Testis (tissue), 2 donors: ENCODE results near the gene COL6A1.

Experiments
- POLR2A ChIP-seq: fragments of 450-650 bp; IDR thresholded peaks from one replicate; pipeline ENCODE4 v1.6.1; 2017; ENCODE audit warnings: antibody characterized with exemption, mild to moderate bottlenecking, moderate library complexity
- TF ChIP-seq, protein P1 (sequence below), 3 experiments: fragments of 450-650 bp in 2 of 3; fragments of 200-600 bp in 1 of 3; sonication (generic) in 1 of 3; IDR thresholded peaks; one replicate each; pipeline ENCODE4 v1.5.1; 2016 to 2019; ENCODE audit warnings: antibody characterized with exemption in 3 of 3, mild to moderate bottlenecking in 2 of 3, moderate library complexity in 1 of 3

DNA sequence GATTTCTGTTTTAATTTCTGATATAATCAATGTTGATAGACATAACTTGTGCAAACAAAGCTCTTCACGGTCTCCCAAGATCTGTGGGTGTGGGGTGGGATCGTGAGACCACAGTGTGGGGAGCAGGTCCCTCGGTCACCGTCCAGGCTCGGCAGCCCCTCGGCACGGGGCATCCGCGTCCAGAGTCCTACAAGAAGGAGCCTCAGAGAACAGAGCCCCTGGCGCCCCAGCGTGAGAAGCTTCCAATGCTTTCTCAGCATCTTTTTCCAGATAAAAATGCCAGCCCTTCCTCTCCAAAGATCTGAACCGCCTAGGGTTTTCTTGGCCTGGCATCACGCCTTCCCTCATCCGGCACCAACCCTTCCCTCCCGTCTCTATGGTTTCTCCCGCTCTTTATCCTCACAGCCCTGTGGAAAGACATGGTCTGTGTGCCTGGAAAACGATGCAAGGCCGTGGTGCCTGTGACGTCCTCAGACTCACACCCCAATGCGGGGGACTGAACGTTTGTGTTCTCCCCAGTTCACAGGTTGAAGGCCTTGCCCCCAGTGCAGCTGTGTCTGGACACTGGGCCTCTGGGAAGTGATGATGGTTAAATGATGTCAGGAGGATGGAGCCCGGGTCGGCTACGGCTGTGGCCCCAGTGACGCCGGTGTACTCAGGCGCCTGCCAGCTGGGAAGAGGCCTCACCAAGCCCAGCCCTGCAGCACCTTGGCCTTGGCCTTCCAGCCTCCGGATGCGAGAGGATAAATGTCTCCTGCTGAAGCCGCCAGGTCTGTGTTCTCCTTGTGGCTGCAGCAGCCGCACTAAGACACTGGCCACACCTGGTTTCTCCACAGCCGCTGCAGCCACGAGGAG, 70.5 kb downstream of the COL6A1 start:
- no peak for TF ChIP-seq POLR2A
- TF ChIP-seq, protein P1, sequence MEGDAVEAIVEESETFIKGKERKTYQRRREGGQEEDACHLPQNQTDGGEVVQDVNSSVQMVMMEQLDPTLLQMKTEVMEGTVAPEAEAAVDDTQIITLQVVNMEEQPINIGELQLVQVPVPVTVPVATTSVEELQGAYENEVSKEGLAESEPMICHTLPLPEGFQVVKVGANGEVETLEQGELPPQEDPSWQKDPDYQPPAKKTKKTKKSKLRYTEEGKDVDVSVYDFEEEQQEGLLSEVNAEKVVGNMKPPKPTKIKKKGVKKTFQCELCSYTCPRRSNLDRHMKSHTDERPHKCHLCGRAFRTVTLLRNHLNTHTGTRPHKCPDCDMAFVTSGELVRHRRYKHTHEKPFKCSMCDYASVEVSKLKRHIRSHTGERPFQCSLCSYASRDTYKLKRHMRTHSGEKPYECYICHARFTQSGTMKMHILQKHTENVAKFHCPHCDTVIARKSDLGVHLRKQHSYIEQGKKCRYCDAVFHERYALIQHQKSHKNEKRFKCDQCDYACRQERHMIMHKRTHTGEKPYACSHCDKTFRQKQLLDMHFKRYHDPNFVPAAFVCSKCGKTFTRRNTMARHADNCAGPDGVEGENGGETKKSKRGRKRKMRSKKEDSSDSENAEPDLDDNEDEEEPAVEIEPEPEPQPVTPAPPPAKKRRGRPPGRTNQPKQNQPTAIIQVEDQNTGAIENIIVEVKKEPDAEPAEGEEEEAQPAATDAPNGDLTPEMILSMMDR (IDR thresholded peaks at IDR 0.05) = no peak
